Dermis blood vessel endothelial cell (primary cell): ENCODE data around the gene KRT13. TPM values are rescaled to one million over a fixed set of nuclear protein-coding genes. Genes with fewer than 3 reads are reported as not detected.
"Not testable (repeated sequence)": the region's sequence is repeated elsewhere in the genome, so short reads cannot be mapped to it uniquely, and the experiment has no call there.

Experiments
- DNase-seq: peaks from one replicate; pipeline ENCODE4 v3.0.0; 2010
- total RNA-seq: library from RNA; depleted of rRNA; stranded (reverse); fragments of >200 nt; gene quantifications from 2 replicates; pipeline ENCODE4 v1.2.3, GENCODE V29; 2014

Gene KRT13
- not detected in 2 replicates for total RNA-seq

- DNase-seq, result no peak
Observed at GRCh38 chr17:41505007-41505808, at the start of gene KRT13. Gene KRT13 (minus strand): TSS chr17:41505612. CDS start chr17:41505550, 62 bp downstream.

GRCh38 chr17:41553987-41554680 lies 48.7 kb upstream of the KRT13 start:
- DNase-seq, result no peak

- DNase-seq, result no peak
Observed at GRCh38 chr17:41553176-41553575, 47.8 kb upstream of the KRT13 start.

GRCh38 chr17:41552455-41552854 lies 47.0 kb upstream of the KRT13 start:
- DNase-seq, result no peak

- peak; percentile 62 for DNase-seq
Observed at GRCh38 chr17:41551365-41551764, 46.0 kb upstream of the KRT13 start.

- no peak for DNase-seq
Observed at GRCh38 chr17:41549596-41550039, 44.2 kb upstream of the KRT13 start.

GRCh38 chr17:41548844-41549595 lies 43.6 kb upstream of the KRT13 start:
- DNase-seq, result peak; percentile 89

GRCh38 chr17:41547921-41548843 lies 42.8 kb upstream of the KRT13 start:
- DNase-seq, result peak; percentile 82

GRCh38 chr17:41547378-41547841 lies 42.0 kb upstream of the KRT13 start:
- no peak for DNase-seq

- no peak for DNase-seq
Observed at GRCh38 chr17:41546819-41547218, 41.4 kb upstream of the KRT13 start.

- DNase-seq, result no peak
Observed at GRCh38 chr17:41545829-41546410, 40.5 kb upstream of the KRT13 start.

GRCh38 chr17:41544935-41545334 lies 39.5 kb upstream of the KRT13 start:
- no peak for DNase-seq

GRCh38 chr17:41544491-41544892 lies 39.1 kb upstream of the KRT13 start:
- DNase-seq, result no peak

- not testable (repeated sequence) for DNase-seq
Observed at GRCh38 chr17:41542786-41543185, 37.4 kb upstream of the KRT13 start.

GRCh38 chr17:41542357-41542756 lies 36.9 kb upstream of the KRT13 start:
- no peak for DNase-seq

- peak; percentile 50 for DNase-seq
Observed at GRCh38 chr17:41540921-41541625, 35.7 kb upstream of the KRT13 start.

- no peak for DNase-seq
Observed at GRCh38 chr17:41539979-41540701, 34.7 kb upstream of the KRT13 start.

- DNase-seq, result no peak
Observed at GRCh38 chr17:41539071-41539492, 33.7 kb upstream of the KRT13 start.

GRCh38 chr17:41538565-41538991 lies 33.2 kb upstream of the KRT13 start:
- no peak for DNase-seq

GRCh38 chr17:41537990-41538389 lies 32.6 kb upstream of the KRT13 start:
- no peak for DNase-seq
